Panc1 (cell line): ENCODE measurements around the gene TARBP2. TPM values are rescaled to one million over a fixed set of nuclear protein-coding genes. Genes with fewer than 3 reads are reported as not detected.

Experiments
- ATAC-seq: fragments of 200-7000 bp; cut with Tn5 transposase; 2 replicates; pipeline ENCODE4 v1.9.1; 2020; ENCODE audit warnings: mild to moderate bottlenecking, moderate library complexity
- BruUV-seq: library from RNA; stranded (reverse); fragments of 400-500 nt; replicated peaks from 2 replicates; lab custom pipeline; 2021; lab: Mats Ljungman, UMichigan
- CTCF ChIA-PET: fragments of 300-600 bp; sonication (Branson Sonifier 250); formaldehyde crosslinking; loops from one replicate; lab custom pipeline; 2022; ENCODE audit warnings: antibody characterized with exemption; lab: Charles Lee
- POLR2A ChIA-PET: fragments of 300-600 bp; sonication (Branson Sonifier 250); formaldehyde crosslinking; loops from one replicate; lab custom pipeline; 2022; ENCODE audit warnings: antibody characterized with exemption; lab: Charles Lee
- DNase-seq: peaks from one replicate; pipeline ENCODE4 v3.0.0-alpha.2; 2010; ENCODE audit warnings: low read depth, low spot score
- H3K27ac ChIP-seq: 2 replicates; pipeline ENCODE4 v1.5.1; 2011; ENCODE audit warnings: mild to moderate bottlenecking, low read length, inconsistent platforms
- H3K27me3 ChIP-seq: fragments of 200-500 bp; sonication (Bioruptor generic); 2 replicates; pipeline ENCODE4 v1.6.0; 2014; ENCODE audit warnings: low read length, inconsistent platforms; ENCODE audit not compliant: control insufficient read depth, insufficient read depth
- H3K36me3 ChIP-seq: fragments of 200-500 bp; sonication (Bioruptor generic); 2 replicates; pipeline ENCODE4 v1.5.1; 2014; ENCODE audit warnings: inconsistent platforms, mild to moderate bottlenecking, low read length, moderate library complexity; ENCODE audit not compliant: control insufficient read depth, insufficient read depth
- H3K4me1 ChIP-seq: 2 replicates; pipeline ENCODE4 v1.5.1; 2011; ENCODE audit warnings: inconsistent platforms, mild to moderate bottlenecking, low read length, moderate library complexity; ENCODE audit not compliant: control insufficient read depth, insufficient read depth
- H3K4me3 ChIP-seq, 2 experiments: 2 replicates each; pipeline ENCODE4 v1.5.1; 2011 to 2012; ENCODE audit warnings: low read depth in 2 of 2, low read length in 2 of 2, mild to moderate bottlenecking in 2 of 2, inconsistent platforms in 1 of 2, moderate library complexity in 1 of 2
- H3K9me3 ChIP-seq: fragments of 200-500 bp; sonication (Bioruptor generic); 2 replicates; pipeline ENCODE4 v1.5.1; 2014; ENCODE audit warnings: low read depth, mild to moderate bottlenecking, inconsistent platforms, low read length, moderate library complexity; ENCODE audit not compliant: control insufficient read depth, insufficient read depth
- POLR2AphosphoS5 ChIP-seq: IDR thresholded peaks from 2 replicates; pipeline ENCODE4 v1.6.1; 2012; ENCODE audit warnings: mild to moderate bottlenecking, low read depth, low read length, moderate library complexity
- SIN3A ChIP-seq: IDR thresholded peaks from 2 replicates; pipeline ENCODE4 v1.6.1; 2012; ENCODE audit warnings: low read depth, mild to moderate bottlenecking, low read length, moderate library complexity, borderline replicate concordance; ENCODE audit not compliant: insufficient read depth
- TCF7L2 ChIP-seq: IDR thresholded peaks from 2 replicates; pipeline ENCODE4 v1.6.1; 2011; ENCODE audit warnings: mild to moderate bottlenecking, low read depth, low read length, inconsistent platforms
- in situ Hi-C: cut with HindIII; loops from 2 replicates; pipeline ENCODE4 v1.10.0; 2016; ENCODE audit warnings: low sequenced_read_pairs, low pct_unique_long_range_greater_than_20kb
- intact Hi-C: fragments of 100-400 bp; cut with micrococcal nuclease; formaldehyde crosslinking; loops from one replicate; pipeline ENCODE4 v1.10.0; 2022; ENCODE audit not compliant: unreplicated experiment
- total RNA-seq: library from RNA; stranded (reverse); gene quantifications from one replicate; pipeline ENCODE4 v1.2.1, GENCODE V29; 2021; ENCODE audit not compliant: unreplicated experiment
- TF ChIP-seq, protein P1 (sequence below): fragments of 450-650 bp; IDR thresholded peaks from 2 replicates; pipeline ENCODE4 v1.5.1; 2017; ENCODE audit warnings: mild to moderate bottlenecking
- TF ChIP-seq, protein P2 (sequence below), 2 experiments: IDR thresholded peaks; 2 replicates each; pipeline ENCODE4 v1.6.1; 2011 to 2012; ENCODE audit warnings: low read depth in 2 of 2, control low read depth in 1 of 2, low read length in 1 of 2, mild to moderate bottlenecking in 1 of 2, moderate library complexity in 1 of 2; ENCODE audit not compliant: insufficient read depth in 1 of 2

Gene TARBP2
- total RNA-seq, 1 experiment from 2014 or later = 67.3 TPM

DNA sequence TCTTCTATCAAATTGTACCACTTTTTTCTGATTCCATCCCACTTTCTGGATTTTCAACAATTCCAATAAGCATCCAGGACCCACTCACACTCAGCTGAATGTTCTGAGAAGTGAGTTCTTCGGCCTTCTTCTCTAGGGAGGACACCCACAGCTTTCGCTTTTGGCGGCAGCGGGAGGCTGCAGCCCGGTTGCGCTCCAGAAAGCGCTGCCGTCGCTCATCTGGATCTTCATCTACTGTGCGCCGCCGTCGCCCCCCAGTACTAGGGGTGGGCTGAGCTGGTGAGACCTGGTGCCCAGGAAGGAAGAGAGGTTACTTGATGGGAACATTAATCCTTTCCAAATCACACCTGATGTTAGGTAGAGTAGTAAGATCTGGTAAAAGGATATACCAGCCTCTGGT lies 23.4 kb downstream of the TARBP2 start:
- no peaks in the 10 kb centered on the region for H3K4me1 ChIP-seq
- no TSS peak for BruUV-seq
- H3K36me3 ChIP-seq = peaks cover 10% of the 10 kb centered on the region; the same call in 1 of the 2 replicates
- ChIA-PET POLR2A (no interaction called here), CTCF (no interaction called here)
- ATAC-seq = no peak
- H3K27me3 ChIP-seq = no peaks in the 10 kb centered on the region
- intact Hi-C loops = no loop called here
- no peak overlapping the region for H3K4me3 ChIP-seq
- in situ Hi-C loops = no loop called here
- H3K27ac ChIP-seq = no peak overlapping the region
- DNase-seq = no peak
- no peaks in the 10 kb centered on the region for H3K9me3 ChIP-seq
- no peak for TF ChIP-seq TCF7L2
- no peak for TF ChIP-seq SIN3A
- TF ChIP-seq POLR2AphosphoS5 = no peak
- TF ChIP-seq, protein P1, sequence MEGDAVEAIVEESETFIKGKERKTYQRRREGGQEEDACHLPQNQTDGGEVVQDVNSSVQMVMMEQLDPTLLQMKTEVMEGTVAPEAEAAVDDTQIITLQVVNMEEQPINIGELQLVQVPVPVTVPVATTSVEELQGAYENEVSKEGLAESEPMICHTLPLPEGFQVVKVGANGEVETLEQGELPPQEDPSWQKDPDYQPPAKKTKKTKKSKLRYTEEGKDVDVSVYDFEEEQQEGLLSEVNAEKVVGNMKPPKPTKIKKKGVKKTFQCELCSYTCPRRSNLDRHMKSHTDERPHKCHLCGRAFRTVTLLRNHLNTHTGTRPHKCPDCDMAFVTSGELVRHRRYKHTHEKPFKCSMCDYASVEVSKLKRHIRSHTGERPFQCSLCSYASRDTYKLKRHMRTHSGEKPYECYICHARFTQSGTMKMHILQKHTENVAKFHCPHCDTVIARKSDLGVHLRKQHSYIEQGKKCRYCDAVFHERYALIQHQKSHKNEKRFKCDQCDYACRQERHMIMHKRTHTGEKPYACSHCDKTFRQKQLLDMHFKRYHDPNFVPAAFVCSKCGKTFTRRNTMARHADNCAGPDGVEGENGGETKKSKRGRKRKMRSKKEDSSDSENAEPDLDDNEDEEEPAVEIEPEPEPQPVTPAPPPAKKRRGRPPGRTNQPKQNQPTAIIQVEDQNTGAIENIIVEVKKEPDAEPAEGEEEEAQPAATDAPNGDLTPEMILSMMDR = no peak

DNA sequence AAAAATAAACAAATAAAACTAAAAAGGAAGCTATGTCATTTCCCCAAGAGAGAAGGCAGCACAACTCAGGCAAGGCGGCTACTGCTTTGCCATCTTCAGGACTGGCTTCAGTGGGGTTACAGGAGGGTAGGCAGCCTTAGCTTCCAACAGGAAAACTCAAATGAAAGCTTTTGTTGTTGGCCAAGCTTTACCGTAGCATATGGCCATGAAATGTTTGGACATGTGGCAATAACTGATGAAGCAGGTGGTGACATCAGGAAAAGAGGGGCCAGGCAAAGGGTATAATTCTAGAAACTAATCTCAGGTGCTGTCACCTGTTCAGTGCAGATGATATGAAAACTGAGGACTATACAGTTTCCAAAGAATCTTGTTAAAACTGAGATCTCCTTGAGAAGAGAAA lies 29.0 kb downstream of the TARBP2 start:
- DNase-seq = no peak
- TF ChIP-seq, protein P1 = no peak
- TF ChIP-seq SIN3A (no peak), POLR2AphosphoS5 (no peak), TCF7L2 (no peak)
- TF ChIP-seq, protein P2, sequence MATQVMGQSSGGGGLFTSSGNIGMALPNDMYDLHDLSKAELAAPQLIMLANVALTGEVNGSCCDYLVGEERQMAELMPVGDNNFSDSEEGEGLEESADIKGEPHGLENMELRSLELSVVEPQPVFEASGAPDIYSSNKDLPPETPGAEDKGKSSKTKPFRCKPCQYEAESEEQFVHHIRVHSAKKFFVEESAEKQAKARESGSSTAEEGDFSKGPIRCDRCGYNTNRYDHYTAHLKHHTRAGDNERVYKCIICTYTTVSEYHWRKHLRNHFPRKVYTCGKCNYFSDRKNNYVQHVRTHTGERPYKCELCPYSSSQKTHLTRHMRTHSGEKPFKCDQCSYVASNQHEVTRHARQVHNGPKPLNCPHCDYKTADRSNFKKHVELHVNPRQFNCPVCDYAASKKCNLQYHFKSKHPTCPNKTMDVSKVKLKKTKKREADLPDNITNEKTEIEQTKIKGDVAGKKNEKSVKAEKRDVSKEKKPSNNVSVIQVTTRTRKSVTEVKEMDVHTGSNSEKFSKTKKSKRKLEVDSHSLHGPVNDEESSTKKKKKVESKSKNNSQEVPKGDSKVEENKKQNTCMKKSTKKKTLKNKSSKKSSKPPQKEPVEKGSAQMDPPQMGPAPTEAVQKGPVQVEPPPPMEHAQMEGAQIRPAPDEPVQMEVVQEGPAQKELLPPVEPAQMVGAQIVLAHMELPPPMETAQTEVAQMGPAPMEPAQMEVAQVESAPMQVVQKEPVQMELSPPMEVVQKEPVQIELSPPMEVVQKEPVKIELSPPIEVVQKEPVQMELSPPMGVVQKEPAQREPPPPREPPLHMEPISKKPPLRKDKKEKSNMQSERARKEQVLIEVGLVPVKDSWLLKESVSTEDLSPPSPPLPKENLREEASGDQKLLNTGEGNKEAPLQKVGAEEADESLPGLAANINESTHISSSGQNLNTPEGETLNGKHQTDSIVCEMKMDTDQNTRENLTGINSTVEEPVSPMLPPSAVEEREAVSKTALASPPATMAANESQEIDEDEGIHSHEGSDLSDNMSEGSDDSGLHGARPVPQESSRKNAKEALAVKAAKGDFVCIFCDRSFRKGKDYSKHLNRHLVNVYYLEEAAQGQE (IDR thresholded peaks at IDR 0.05; ENCODE audit: insufficient read depth in 1 of 2, low read depth in 2 of 2, low read length in 1 of 2) = no peak
- POLR2A ChIA-PET = interaction anchor here (0.6 kb wide), 1 partner anchor 153 kb away, joined by 4 read pairs; no protein-coding TSS in a partner anchor
- no peak for ATAC-seq
- Histone ChIP-seq H3K27ac (no peak overlapping the region), H3K4me3 (no peak overlapping the region), H3K4me1 (no peaks in the 10 kb centered on the region), H3K36me3 (peaks cover 25% of the 10 kb centered on the region), H3K27me3 (no peaks in the 10 kb centered on the region), H3K9me3 (no peaks in the 10 kb centered on the region)
- no TSS peak for BruUV-seq
- CTCF ChIA-PET = no interaction called here
- intact Hi-C loops = no loop called here
- in situ Hi-C loops = no loop called here
